ENCODE measurements around the gene DSCAML1. TPM values are rescaled to one million over a fixed set of nuclear protein-coding genes. Genes with fewer than 3 reads are reported as not detected.

The DSCAML1 gene
- total RNA-seq, 1 donor from 2014 or later: 1.3 TPM

- no peak for TF ChIP-seq CTCF (IDR thresholded peaks at IDR 0.05)
- intact Hi-C loops (cut with DNase I): loop anchor here (10.0 kb wide), 1 partner anchor 229 kb away; no protein-coding TSS in a partner anchor
- Histone ChIP-seq H3K4me1 (peaks cover 52% of the 10 kb centered on the region), H3K27ac (peak overlapping the region; percentile 82), H3K4me3 (no peak overlapping the region), H3K9me3 (no peaks in the 10 kb centered on the region), H3K27me3 (no peaks in the 10 kb centered on the region), H3K36me3 (no peaks in the 10 kb centered on the region)
- ATAC-seq (no peak), DNase-seq (peak; percentile 36)
Measured at GRCh38 chr11:117825538-117826189, 28.6 kb upstream of the DSCAML1 start.

- Histone ChIP-seq H3K9me3 (no peaks in the 10 kb centered on the region), H3K36me3 (no peaks in the 10 kb centered on the region), H3K4me3 (no peak within 1 kb of the TSS), H3K4me1 (peaks cover 48% of the 10 kb centered on the region), H3K27ac (peak within 1 kb of the TSS; percentile 82), H3K27me3 (no peaks in the 10 kb centered on the region)
- TF ChIP-seq CTCF (IDR thresholded peaks at IDR 0.05): no peak
- ATAC-seq: peak; percentile 43
- DNase-seq: peak; percentile 67
- intact Hi-C loops (cut with DNase I): loop anchor here (10.0 kb wide), 1 partner anchor 230 kb away; no protein-coding TSS in a partner anchor
Measured at GRCh38 chr11:117824571-117825537, 27.8 kb upstream of the DSCAML1 start, which contains the start of gene FXYD2. FXYD2 (minus strand) TSS chr11:117824744; CDS start chr11:117824678, 66 bp downstream.

GRCh38 chr11:117823946-117824420 lies 27.0 kb upstream of the DSCAML1 start:
- Histone ChIP-seq H3K4me3 (no peak overlapping the region), H3K27ac (peak overlapping the region; percentile 82), H3K36me3 (no peaks in the 10 kb centered on the region), H3K4me1 (peaks cover 43% of the 10 kb centered on the region), H3K27me3 (no peaks in the 10 kb centered on the region), H3K9me3 (no peaks in the 10 kb centered on the region)
- peak; percentile 43 for ATAC-seq
- no peak for TF ChIP-seq CTCF (IDR thresholded peaks at IDR 0.05)
- intact Hi-C loops (cut with DNase I): loop anchor here (10.0 kb wide), 1 partner anchor 231 kb away; no protein-coding TSS in a partner anchor
- DNase-seq: peak; percentile 69

GRCh38 chr11:117823294-117823945 lies 26.4 kb upstream of the DSCAML1 start:
- no peaks in the 10 kb centered on the region for H3K36me3 ChIP-seq
- no peak overlapping the region for H3K4me3 ChIP-seq
- TF ChIP-seq CTCF (IDR thresholded peaks at IDR 0.05): peak; percentile 23
- peaks cover 39% of the 10 kb centered on the region for H3K4me1 ChIP-seq
- peak; percentile 8 for ATAC-seq
- DNase-seq: peak; percentile 67
- H3K27me3 ChIP-seq: no peaks in the 10 kb centered on the region
- intact Hi-C loops (cut with DNase I): loop anchor here (10.0 kb wide), 1 partner anchor 231 kb away; no protein-coding TSS in a partner anchor
- H3K27ac ChIP-seq: peak overlapping the region; percentile 82
- no peaks in the 10 kb centered on the region for H3K9me3 ChIP-seq
